LNCAP (cell line): Measurements from ENCODE around the gene MLN.

Source experiments
- TF ChIP-seq, protein P1 (sequence below): fragments of 450-650 bp; IDR thresholded peaks from 2 replicates; pipeline ENCODE4 v1.5.1; 2017; ENCODE audit warnings: mild to moderate bottlenecking

MLN gene

DNA sequence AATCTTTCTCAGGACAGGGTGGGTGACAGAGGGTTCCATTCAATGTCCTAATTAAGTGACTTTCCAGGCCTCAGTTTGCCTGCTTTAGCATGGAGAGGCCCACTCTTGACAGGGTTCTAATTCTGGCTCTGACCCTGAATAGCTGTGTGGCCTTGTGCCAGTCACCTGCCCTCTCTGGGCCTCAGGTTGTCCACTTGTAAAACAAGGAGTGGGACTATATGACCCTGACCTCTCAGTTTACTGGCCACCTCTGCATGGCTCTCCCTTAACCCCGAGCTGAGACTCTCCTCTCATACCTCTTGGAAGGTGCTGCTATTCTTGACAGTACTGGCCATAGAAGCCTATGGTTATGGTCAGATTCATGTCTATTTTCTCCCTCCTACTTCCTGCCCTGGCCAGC, 44.1 kb upstream of the MLN start:
- TF ChIP-seq, protein P1, sequence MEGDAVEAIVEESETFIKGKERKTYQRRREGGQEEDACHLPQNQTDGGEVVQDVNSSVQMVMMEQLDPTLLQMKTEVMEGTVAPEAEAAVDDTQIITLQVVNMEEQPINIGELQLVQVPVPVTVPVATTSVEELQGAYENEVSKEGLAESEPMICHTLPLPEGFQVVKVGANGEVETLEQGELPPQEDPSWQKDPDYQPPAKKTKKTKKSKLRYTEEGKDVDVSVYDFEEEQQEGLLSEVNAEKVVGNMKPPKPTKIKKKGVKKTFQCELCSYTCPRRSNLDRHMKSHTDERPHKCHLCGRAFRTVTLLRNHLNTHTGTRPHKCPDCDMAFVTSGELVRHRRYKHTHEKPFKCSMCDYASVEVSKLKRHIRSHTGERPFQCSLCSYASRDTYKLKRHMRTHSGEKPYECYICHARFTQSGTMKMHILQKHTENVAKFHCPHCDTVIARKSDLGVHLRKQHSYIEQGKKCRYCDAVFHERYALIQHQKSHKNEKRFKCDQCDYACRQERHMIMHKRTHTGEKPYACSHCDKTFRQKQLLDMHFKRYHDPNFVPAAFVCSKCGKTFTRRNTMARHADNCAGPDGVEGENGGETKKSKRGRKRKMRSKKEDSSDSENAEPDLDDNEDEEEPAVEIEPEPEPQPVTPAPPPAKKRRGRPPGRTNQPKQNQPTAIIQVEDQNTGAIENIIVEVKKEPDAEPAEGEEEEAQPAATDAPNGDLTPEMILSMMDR, result no peak

DNA sequence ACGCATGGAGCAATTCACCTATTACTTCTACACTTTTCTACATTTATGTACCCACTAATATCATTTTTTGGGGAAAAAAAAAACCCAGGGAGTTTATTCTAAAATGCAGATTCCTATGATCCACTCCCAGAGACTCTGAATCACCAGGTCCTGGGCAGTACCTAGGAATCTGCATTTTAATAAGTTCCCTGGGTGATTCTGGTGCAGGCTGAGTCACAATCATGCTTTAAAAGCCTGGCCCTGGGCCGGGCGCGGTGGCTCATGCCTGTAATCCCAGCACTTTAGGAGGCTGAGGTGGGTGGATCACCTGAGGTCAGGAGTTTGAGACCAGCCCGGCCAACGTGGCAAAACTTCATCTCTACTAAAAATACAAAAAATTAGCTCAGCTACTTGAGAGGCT, 43.3 kb upstream of the MLN start:
- TF ChIP-seq, protein P1, result no peak

DNA sequence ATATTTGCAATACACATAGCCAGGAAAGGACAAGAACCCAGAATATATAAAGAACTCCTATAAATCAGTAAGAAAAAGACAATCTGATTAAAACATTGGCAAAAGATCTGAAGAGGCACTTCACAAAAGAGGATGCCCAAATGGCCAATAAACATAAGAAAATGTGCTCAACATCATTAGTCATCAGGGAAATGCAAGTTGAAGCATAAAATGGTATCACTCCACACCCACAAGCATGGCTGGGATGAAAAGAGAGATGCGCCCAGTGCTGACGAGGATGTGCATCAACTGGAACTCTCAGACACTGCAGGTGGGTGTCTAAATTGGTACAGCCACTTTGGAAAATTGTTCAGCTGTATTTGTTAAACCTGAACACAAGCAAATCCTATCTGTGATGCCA, 42.4 kb upstream of the MLN start:
- TF ChIP-seq, protein P1, result no peak

DNA sequence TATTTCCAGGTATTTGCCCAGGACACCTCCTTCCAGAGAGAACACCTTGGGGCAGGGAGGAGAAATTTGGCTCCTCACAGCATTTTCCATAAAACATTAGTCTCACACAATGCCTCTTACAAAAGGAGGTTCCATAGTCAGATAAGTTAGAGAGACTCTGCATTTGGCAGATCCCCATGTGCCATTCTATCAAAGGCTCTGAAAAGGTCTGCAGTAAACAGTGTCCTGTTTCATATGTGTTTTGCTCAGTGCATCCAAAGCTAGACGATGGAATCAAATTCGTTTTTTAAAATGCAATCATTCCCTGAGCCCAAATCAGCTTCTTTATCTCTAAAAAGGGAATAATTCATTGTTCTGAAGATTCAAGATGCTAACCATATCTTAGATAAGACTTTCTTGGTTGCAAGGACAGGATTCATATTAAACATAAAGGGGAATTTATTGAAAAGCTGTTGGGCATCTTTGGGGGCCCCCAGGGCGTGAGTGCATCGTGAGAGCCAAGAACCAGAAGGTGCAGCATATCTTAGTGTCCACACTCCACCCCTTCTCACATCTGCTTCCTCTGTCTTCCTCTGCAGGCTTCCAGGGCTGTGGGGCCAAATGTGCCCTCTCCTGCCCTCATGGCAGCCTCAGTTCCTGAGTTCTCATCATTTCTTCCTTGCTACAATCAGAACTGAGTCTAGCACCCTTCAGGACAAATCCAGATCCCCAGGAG, 41.4 kb upstream of the MLN start:
- TF ChIP-seq, protein P1, result no peak

DNA sequence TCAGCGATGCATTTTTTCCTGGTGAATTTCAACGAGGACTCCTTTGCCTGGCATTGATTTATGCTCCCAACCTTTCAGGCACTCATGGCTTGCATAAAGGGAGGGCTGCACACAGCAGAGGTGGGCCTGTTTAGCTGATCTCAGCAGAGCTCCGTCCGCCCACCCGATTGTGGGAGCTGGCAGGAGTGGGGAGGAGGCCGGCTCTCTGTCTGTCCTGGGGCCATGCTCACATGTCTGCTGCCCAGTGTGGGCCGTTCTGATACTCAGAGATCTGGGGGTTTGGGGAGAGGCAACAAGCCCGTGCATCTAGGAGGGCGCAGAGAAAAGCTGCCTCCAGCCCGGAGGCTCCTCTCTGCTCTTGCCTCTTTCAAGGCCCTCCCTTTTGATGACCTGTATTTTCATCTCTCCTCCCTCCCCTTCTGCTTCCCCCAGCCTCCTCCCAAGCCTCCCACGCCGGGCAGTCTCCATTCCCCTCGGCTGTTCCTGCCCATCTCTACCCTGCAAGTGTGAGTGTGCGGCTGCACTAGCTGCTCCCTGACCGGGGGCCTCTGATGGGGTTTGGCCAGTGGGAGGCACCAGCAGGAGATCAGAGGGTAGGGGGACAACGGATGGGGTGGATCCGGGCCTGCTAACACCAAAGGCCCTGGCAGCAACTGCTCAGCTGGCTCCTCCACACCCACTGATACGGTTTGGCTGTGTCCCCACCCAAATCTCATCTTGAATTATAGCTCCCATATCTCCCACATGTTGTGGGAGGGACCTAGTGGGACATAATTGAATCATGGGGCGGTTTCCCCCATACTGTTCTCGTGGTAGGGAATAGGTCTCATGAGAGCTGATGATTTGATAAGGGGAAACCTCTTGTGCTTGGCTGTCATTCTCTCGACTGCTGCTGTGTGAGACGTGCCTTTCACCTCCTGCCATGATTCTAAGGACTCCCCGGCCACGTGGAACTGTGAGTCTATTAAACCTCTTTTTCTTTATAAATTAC, 39.6 kb upstream of the MLN start:
- TF ChIP-seq, protein P1, result no peak

DNA sequence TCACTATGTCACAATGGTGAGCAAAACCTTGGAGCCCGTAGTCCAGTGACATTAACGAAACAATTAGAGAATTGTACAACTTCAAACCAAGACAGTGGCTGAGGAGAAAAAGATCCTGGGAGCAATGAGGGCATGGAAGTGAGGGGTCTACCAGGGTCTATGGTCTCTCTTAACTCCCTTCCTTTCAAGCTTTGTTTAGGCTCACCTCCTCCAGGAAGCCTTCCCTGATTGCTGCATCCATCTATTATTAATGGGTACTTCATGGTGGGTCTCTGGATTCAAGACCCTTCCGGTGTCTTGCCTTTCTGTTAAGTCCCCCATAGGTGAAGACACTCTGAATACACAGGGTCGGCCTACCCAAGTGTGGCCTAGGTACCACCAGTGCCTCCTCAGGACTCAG, 38.1 kb upstream of the MLN start:
- TF ChIP-seq, protein P1, result no peak

DNA sequence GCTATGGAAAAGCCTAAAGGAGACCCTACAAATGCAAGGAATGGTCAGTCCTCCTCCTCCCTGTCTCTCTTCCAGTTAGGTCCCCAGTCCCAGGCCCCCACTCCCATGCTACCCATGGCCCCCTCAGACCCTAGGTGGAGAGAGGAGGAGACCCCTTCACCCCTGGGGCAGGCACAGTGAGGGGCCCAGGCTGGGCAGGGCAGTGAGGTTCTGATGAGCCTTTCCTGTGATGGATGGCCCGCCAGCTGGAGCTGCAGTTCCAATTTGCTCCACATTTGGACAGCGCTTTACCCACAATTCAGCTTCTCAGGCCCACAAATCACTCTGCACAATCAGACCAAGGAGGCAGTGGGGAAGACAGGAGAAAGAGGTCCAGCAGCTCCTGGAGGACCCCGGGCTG, 37.3 kb upstream of the MLN start:
- TF ChIP-seq, protein P1, result no peak
